Ramos (cell line): ENCODE measurements around the gene ABCC1.
"Not testable (repeated sequence)": the region's sequence is repeated elsewhere in the genome, so short reads cannot be mapped to it uniquely, and the experiment has no call there.

Experiments used
- in situ Hi-C: fragments of 300-500 bp; cut with MboI; formaldehyde crosslinking; loops from one replicate; pipeline ENCODE4 v1.14.3; 2022; ENCODE audit warnings: low sequenced_read_pairs; ENCODE audit not compliant: unreplicated experiment

Gene ABCC1

GRCh38 chr16:16159662-16160061 lies 210.2 kb downstream of the ABCC1 start:
- in situ Hi-C loops: no loop called here

- in situ Hi-C loops: no loop called here
These were observed 211.9 kb downstream of the ABCC1 start for GRCh38 chr16:16161319-16161718.

- in situ Hi-C loops: not testable (repeated sequence)
These were observed 212.4 kb downstream of the ABCC1 start for GRCh38 chr16:16161840-16162239.

GRCh38 chr16:16162591-16162990 lies 213.2 kb downstream of the ABCC1 start:
- in situ Hi-C loops: no loop called here

GRCh38 chr16:16163109-16163508 lies 213.7 kb downstream of the ABCC1 start:
- in situ Hi-C loops: no loop called here

GRCh38 chr16:16163571-16163970 lies 214.2 kb downstream of the ABCC1 start:
- in situ Hi-C loops: no loop called here

- in situ Hi-C loops: no loop called here
These were observed 214.8 kb downstream of the ABCC1 start for GRCh38 chr16:16164243-16164642.

GRCh38 chr16:16166085-16166484 lies 216.7 kb downstream of the ABCC1 start:
- in situ Hi-C loops: no loop called here

- in situ Hi-C loops: no loop called here
These were observed 217.5 kb downstream of the ABCC1 start for GRCh38 chr16:16166949-16167348.

- in situ Hi-C loops: no loop called here
These were observed 218.5 kb downstream of the ABCC1 start for GRCh38 chr16:16167927-16168326.

GRCh38 chr16:16168431-16168830 lies 219.0 kb downstream of the ABCC1 start:
- in situ Hi-C loops: no loop called here

- in situ Hi-C loops: no loop called here
These were observed 220.2 kb downstream of the ABCC1 start for GRCh38 chr16:16169615-16170014.

- in situ Hi-C loops: no loop called here
These were observed 222.0 kb downstream of the ABCC1 start for GRCh38 chr16:16171332-16171919.

- in situ Hi-C loops: no loop called here
These were observed 223.6 kb downstream of the ABCC1 start for GRCh38 chr16:16172991-16173390.

GRCh38 chr16:16175296-16175695 lies 225.9 kb downstream of the ABCC1 start:
- in situ Hi-C loops: no loop called here

- in situ Hi-C loops: no loop called here
These were observed 226.9 kb downstream of the ABCC1 start for GRCh38 chr16:16176328-16176727.

- in situ Hi-C loops: no loop called here
These were observed 229.2 kb downstream of the ABCC1 start for GRCh38 chr16:16178455-16179162.

GRCh38 chr16:16181748-16182147 lies 232.3 kb downstream of the ABCC1 start:
- in situ Hi-C loops: not testable (repeated sequence)

- in situ Hi-C loops: no loop called here
These were observed 233.5 kb downstream of the ABCC1 start for GRCh38 chr16:16182918-16183317.

GRCh38 chr16:16183562-16183961 lies 234.1 kb downstream of the ABCC1 start:
- in situ Hi-C loops: no loop called here

- in situ Hi-C loops: no loop called here
These were observed 235.2 kb downstream of the ABCC1 start for GRCh38 chr16:16184594-16184993.

GRCh38 chr16:16185095-16185494 lies 235.7 kb downstream of the ABCC1 start:
- in situ Hi-C loops: no loop called here
